Tibial artery (tissue), 4 donors: Measurements from ENCODE around the gene BBOX1.
"Not testable (repeated sequence)": the region's sequence is repeated elsewhere in the genome, so short reads cannot be mapped to it uniquely, and the experiment has no call there.

Experiments
- DNase-seq, 2 donors: peaks; one replicate each; pipeline ENCODE4 v3.0.0-alpha.2; 2019
- H3K27ac ChIP-seq, 2 donors: fragments of 200-600 bp; sonication (generic) in 1 of 2; 1 replicate in 1 of 2; 2 replicates in 1 of 2; pipeline ENCODE4 v1.5.1; 2018 to 2019; ENCODE audit warnings: mild to moderate bottlenecking in 1 of 2
- H3K27me3 ChIP-seq, 2 donors: fragments of 200-600 bp; sonication (generic) in 1 of 2; one replicate each; pipeline versions ENCODE4 v1.5.1 to v1.6.0; 2016 to 2019
- H3K36me3 ChIP-seq, 3 donors: fragments of 200-600 bp; sonication (generic) in 2 of 3; one replicate each; pipeline ENCODE4 v1.5.1; 2016 to 2019; ENCODE audit warnings: mild to moderate bottlenecking in 2 of 3
- H3K4me1 ChIP-seq, 4 donors: fragments of 200-600 bp; sonication (generic) in 2 of 4; 1 replicate in 3 of 4; 2 replicates in 1 of 4; pipeline ENCODE4 v1.5.1; 2016 to 2019
- H3K4me3 ChIP-seq, 2 donors: fragments of 200-600 bp; sonication (generic) in 1 of 2; 1 replicate in 1 of 2; 2 replicates in 1 of 2; pipeline ENCODE4 v1.5.1; 2018 to 2019; ENCODE audit warnings: mild to moderate bottlenecking in 2 of 2
- H3K9me3 ChIP-seq, 3 donors: fragments of 200-600 bp; sonication (generic) in 1 of 3; one replicate each; pipeline ENCODE4 v1.5.1; 2016 to 2019
- intact Hi-C: fragments of 100-400 bp; cut with DNase I; formaldehyde crosslinking; loops from one replicate; pipeline ENCODE4 v1.15.0; 2023; ENCODE audit warnings: low total_unique reads
- TF ChIP-seq, protein P1 (sequence below), 2 experiments: fragments of 200-600 bp in 1 of 2; fragments of 450-650 bp in 1 of 2; IDR thresholded peaks; one replicate each; pipeline ENCODE4 v1.5.1; 2017 to 2019; ENCODE audit warnings: antibody characterized with exemption in 2 of 2, mild to moderate bottlenecking in 1 of 2, moderate library complexity in 1 of 2

The BBOX1 gene

DNA sequence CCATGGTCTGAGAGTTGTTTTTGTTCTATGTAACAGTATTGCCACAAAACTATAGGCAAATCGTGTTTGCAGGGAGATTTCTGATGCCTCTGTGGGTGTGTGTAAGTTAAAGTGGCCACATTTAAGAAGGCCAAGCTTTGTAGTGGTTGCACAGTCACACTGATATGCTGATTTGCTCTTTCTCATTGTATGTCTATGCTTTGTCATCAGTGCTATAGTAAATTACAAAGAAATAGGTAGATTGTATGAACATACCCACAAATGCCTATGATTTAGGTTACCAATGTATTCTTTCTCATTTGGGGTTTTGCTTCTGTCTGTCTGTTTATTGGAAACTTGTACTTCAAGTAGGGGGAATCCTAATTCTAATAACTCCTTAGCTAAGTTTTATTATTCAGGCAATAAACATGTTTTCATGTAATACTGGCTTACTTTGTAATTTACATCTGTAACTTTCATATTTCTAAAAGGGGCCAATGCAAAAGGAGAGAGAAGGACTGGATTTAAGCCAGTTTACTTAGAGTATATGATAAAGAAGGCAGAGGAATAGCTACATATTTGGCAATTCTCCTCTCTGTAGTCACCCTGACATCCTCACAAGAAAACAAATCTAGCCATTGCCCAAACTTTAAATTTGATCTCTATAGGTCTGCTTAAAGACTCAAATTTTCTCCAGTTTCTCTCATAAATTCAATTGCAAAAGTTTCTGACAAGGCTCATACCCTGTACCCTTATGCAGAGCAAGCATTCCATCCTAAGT is 44.7 kb upstream of the BBOX1 start:
- Histone ChIP-seq H3K4me3 (peak overlapping the region; percentile 92 to 94), H3K27ac (peak overlapping the region; percentile 88 to 96), H3K9me3 (no peaks in the 10 kb centered on the region), H3K36me3 (peaks cover 0 to 4% (median 0%) of the 10 kb centered on the region in 3 donors), H3K4me1 (peaks cover 0 to 66% (median 21%) of the 10 kb centered on the region in 4 donors), H3K27me3 (no peaks in the 10 kb centered on the region)
- no peak for DNase-seq
- TF ChIP-seq, protein P1, sequence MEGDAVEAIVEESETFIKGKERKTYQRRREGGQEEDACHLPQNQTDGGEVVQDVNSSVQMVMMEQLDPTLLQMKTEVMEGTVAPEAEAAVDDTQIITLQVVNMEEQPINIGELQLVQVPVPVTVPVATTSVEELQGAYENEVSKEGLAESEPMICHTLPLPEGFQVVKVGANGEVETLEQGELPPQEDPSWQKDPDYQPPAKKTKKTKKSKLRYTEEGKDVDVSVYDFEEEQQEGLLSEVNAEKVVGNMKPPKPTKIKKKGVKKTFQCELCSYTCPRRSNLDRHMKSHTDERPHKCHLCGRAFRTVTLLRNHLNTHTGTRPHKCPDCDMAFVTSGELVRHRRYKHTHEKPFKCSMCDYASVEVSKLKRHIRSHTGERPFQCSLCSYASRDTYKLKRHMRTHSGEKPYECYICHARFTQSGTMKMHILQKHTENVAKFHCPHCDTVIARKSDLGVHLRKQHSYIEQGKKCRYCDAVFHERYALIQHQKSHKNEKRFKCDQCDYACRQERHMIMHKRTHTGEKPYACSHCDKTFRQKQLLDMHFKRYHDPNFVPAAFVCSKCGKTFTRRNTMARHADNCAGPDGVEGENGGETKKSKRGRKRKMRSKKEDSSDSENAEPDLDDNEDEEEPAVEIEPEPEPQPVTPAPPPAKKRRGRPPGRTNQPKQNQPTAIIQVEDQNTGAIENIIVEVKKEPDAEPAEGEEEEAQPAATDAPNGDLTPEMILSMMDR (IDR thresholded peaks at IDR 0.05), result no peak
- intact Hi-C loops, result loop anchor here (10.0 kb wide), 2 partner anchors 51 to 161 kb away; no protein-coding TSS in a partner anchor

DNA sequence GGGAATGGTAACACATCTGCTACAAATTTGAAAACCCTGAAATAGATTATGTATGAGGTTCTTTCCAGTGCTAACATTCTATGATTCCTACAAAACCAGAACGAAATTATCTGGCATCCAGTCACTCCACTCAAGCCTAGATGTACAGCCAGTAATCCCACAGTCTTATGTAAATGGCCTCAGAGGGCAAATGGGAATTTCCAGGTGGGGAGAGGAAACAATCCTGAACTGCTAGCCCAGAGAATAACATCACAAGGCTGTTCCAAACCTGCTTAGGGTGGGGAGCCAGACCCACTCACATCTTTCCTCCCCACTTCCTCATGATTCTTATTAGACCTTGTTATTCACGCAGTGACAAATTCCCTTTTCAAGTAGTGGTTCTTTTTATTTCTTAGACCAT is 43.2 kb upstream of the BBOX1 start:
- H3K36me3 ChIP-seq, result peaks cover 0 to 4% (median 0%) of the 10 kb centered on the region in 3 donors
- TF ChIP-seq, protein P1 (IDR thresholded peaks at IDR 0.05), result no peak
- peak overlapping the region; percentile 92 to 94 for H3K4me3 ChIP-seq
- H3K27me3 ChIP-seq, result no peaks in the 10 kb centered on the region
- peaks cover 0 to 66% (median 14%) of the 10 kb centered on the region in 4 donors for H3K4me1 ChIP-seq
- H3K27ac ChIP-seq, result peak overlapping the region; percentile 88 to 96
- H3K9me3 ChIP-seq, result no peaks in the 10 kb centered on the region
- no peak for DNase-seq
- intact Hi-C loops, result loop anchor here (10.0 kb wide), 2 partner anchors 53 to 163 kb away; no protein-coding TSS in a partner anchor

DNA sequence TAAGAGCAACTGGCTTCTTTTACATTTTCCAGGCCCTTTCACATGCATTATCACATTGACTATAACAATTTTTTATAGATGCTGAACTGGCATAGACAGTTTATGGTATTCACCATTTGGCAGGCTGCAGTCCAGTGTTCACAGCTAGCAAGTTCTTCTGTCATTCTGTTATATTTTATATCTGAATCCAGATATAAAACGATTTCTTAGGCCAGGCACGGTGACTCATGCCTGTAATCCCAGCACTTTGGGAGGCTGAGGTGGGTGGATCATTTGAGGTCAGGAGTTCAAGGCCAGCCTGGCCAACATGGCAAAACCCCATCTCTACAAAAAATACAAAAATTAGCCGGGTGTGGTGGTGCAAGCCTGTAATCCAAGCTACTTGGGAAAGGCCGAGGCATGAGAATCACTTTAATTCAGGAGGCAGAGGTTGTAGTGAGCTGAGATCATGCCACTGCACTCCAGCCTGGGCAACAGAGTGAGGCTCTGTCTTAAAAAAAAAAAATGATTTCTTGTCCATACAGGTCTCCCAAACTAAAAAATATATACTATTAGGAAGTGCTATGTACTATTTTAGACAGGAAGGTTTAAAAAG is 39.4 kb upstream of the BBOX1 start:
- H3K4me1 ChIP-seq, result peaks cover 0 to 52% (median 9%) of the 10 kb centered on the region in 4 donors
- intact Hi-C loops, result loop anchor here (10.0 kb wide), 1 partner anchor 236 kb away; no protein-coding TSS in a partner anchor
- not testable (repeated sequence) for H3K27me3 ChIP-seq, H3K9me3 ChIP-seq, H3K36me3 ChIP-seq, H3K4me3 ChIP-seq
- peak overlapping the region; percentile 44 to 62 for H3K27ac ChIP-seq
- peak; percentile 41 to 76 for DNase-seq

DNA sequence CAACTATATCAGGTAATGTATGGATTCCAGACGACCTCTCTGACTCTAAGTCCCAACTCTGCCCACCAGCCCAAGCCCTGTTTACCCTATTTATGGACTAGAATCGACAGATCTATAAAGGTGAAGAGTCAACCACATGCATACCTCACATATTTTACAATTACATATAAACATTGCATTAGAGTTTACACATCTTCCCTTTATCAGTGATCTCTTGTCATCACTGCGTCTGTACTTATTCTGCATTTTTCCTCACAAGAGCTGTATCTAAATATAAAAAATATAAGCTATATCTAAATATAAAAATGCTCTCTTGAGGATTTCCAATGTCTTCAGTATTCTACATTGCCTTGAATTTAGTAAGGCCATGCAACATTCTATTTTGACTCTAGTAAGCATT is 38.2 kb upstream of the BBOX1 start:
- no peak for DNase-seq
- no peak overlapping the region for H3K4me3 ChIP-seq
- H3K36me3 ChIP-seq, result peaks cover 0 to 4% (median 0%) of the 10 kb centered on the region in 3 donors
- intact Hi-C loops, result loop anchor here (10.0 kb wide), 1 partner anchor 238 kb away; no protein-coding TSS in a partner anchor
- H3K27me3 ChIP-seq, result no peaks in the 10 kb centered on the region
- H3K4me1 ChIP-seq, result peaks cover 0 to 41% (median 7%) of the 10 kb centered on the region in 4 donors
- H3K9me3 ChIP-seq, result no peaks in the 10 kb centered on the region
- TF ChIP-seq, protein P1 (IDR thresholded peaks at IDR 0.05), result no peak
- H3K27ac ChIP-seq, result no peak overlapping the region

DNA sequence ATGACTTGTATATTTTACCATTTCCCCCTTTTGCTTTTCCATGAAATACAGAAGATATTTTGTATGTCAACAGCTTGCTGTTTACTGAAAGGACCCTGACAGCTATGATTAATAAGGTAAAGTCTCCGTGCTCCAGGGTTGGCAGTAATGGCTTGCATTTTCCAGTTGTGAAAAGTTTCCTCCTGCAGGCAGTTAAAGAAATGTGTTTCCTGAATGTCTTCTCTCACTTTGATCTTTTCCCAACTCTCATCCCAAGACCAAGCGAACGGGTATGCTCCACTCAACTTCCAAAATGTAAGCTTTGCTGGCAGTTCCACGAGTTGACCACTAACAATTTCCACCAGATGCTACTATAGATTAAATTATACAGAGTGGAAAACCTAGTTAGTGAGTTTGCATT is 37.8 kb upstream of the BBOX1 start:
- DNase-seq, result no peak
- Histone ChIP-seq H3K9me3 (no peaks in the 10 kb centered on the region), H3K4me1 (peaks cover 0 to 37% (median 7%) of the 10 kb centered on the region in 4 donors), H3K27ac (no peak overlapping the region), H3K36me3 (peaks cover 0 to 4% (median 0%) of the 10 kb centered on the region in 3 donors), H3K27me3 (no peaks in the 10 kb centered on the region), H3K4me3 (no peak overlapping the region)
- intact Hi-C loops, result loop anchor here (10.0 kb wide), 1 partner anchor 238 kb away; no protein-coding TSS in a partner anchor
- TF ChIP-seq, protein P1 (IDR thresholded peaks at IDR 0.05), result no peak

DNA sequence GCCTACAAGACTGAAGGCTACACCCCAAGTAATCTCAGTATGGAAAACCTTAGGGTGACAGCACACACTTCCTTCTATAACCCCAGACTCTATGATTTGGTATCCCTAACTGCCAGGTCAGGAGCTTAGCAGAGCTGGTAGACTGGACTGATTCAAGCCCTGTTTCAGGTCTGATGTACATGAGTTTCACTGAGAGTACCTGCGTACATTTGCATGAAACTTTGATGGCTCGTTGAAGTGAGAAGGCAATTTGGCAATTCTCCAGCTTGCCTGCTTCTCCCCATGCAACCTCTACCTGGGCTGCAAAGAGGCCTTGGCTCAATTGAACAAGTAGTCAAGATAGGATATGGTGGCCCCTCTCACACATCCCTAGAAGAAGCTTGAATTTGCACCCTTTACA is 36.5 kb upstream of the BBOX1 start:
- H3K36me3 ChIP-seq, result peaks cover 0 to 4% (median 0%) of the 10 kb centered on the region in 3 donors
- H3K27me3 ChIP-seq, result no peaks in the 10 kb centered on the region
- intact Hi-C loops, result loop anchor here (10.0 kb wide), 1 partner anchor 239 kb away; no protein-coding TSS in a partner anchor
- TF ChIP-seq, protein P1 (IDR thresholded peaks at IDR 0.05), result no peak
- no peak for DNase-seq
- no peak overlapping the region for H3K27ac ChIP-seq
- peaks cover 0 to 25% (median 7%) of the 10 kb centered on the region in 4 donors for H3K4me1 ChIP-seq
- no peaks in the 10 kb centered on the region for H3K9me3 ChIP-seq
- no peak overlapping the region for H3K4me3 ChIP-seq
